GM10266 (cell line): ENCODE data around the gene SLC35D3.
"Not testable (repeated sequence)": the region's sequence is repeated elsewhere in the genome, so short reads cannot be mapped to it uniquely, and the experiment has no call there.

Experiments used
- DNase-seq: peaks from one replicate; pipeline ENCODE4 v3.0.0; 2012; ENCODE audit errors: extremely low spot score
- CTCF ChIP-seq: IDR thresholded peaks from 2 replicates; pipeline ENCODE4 v1.5.1; 2012; ENCODE audit warnings: mild to moderate bottlenecking, low read depth; ENCODE audit not compliant: control insufficient read depth, insufficient read depth; ENCODE audit errors: missing control alignments

The SLC35D3 gene

GRCh38 chr6:136921936-136922684, at the start of gene SLC35D3:
Gene SLC35D3 (plus strand): TSS chr6:136922301. CDS start chr6:136922429, 128 bp downstream.
- peak; percentile 72 for DNase-seq
- TF ChIP-seq CTCF, result no peak

- DNase-seq, result no peak
- TF ChIP-seq CTCF, result no peak
Observed at GRCh38 chr6:136873748-136874147, 48.4 kb upstream of the SLC35D3 start.

- not testable (repeated sequence) for DNase-seq
Observed at GRCh38 chr6:136876469-136876868, 45.6 kb upstream of the SLC35D3 start.

- no peak for DNase-seq
- TF ChIP-seq CTCF, result no peak
Observed at GRCh38 chr6:136880748-136881460, 41.2 kb upstream of the SLC35D3 start.

GRCh38 chr6:136886091-136886490, 36.0 kb upstream of the SLC35D3 start:
- TF ChIP-seq CTCF, result no peak
- DNase-seq, result no peak

GRCh38 chr6:136887953-136888352, 34.1 kb upstream of the SLC35D3 start:
- DNase-seq, result no peak
- TF ChIP-seq CTCF, result no peak

- DNase-seq, result no peak
- TF ChIP-seq CTCF, result no peak
Observed at GRCh38 chr6:136889271-136890193, 32.6 kb upstream of the SLC35D3 start.
